Epidermal melanocyte (primary cell): ENCODE data around the gene CAB39.
A peak's percentile ranks its signal among the peaks of the same experiment; 100 is the strongest.

Experiments
- DNase-seq: peaks from one replicate; pipeline ENCODE4 v3.0.0; 2011; ENCODE audit warnings: low spot score; ENCODE audit not compliant: insufficient read length

The CAB39 gene

GRCh38 chr2:230749111-230749510 is 36.5 kb downstream of the CAB39 start:
- no peak for DNase-seq

DNA sequence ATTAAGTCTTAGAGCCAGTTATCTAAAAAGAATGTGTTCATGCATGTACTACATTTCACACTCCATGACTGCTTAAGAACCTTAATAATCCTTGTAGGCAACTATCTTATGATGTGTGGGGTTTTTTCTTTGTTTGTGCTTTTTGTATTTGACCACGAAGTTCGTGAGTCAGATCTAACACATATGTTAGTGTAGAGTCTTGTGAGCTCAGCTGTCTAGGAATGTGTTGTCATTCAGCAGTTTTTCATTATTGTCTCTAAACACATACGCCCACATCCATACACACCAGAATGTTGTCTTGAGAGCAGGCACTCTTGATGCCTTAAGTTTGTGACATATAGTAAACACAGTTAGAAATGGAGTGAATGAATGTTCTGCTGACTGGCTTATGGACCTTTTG is 38.4 kb downstream of the CAB39 start:
- no peak for DNase-seq

DNA sequence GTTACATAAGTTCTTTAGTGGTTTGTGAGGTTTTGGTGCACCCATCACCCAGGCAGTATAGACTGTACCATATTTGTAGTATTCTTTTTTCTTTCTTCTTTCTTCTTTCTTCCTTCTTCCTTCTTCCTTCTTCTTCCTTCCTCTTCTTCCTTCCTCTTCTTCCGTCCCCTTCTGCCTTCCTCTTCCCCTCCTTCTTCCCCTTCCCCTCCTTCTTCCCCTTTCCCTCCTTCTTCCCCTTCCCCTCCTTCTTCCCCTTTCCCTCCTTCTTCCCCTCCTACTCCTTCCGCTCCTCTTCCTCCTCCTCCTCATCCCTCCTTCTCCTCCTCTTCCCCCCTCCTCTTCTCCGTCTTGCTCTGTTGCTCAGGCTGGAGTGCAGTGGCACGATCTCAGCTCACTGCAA is 41.6 kb downstream of the CAB39 start:
- DNase-seq = no peak

- no peak for DNase-seq
Measured at GRCh38 chr2:230757476-230757875, 44.8 kb downstream of the CAB39 start.

DNA sequence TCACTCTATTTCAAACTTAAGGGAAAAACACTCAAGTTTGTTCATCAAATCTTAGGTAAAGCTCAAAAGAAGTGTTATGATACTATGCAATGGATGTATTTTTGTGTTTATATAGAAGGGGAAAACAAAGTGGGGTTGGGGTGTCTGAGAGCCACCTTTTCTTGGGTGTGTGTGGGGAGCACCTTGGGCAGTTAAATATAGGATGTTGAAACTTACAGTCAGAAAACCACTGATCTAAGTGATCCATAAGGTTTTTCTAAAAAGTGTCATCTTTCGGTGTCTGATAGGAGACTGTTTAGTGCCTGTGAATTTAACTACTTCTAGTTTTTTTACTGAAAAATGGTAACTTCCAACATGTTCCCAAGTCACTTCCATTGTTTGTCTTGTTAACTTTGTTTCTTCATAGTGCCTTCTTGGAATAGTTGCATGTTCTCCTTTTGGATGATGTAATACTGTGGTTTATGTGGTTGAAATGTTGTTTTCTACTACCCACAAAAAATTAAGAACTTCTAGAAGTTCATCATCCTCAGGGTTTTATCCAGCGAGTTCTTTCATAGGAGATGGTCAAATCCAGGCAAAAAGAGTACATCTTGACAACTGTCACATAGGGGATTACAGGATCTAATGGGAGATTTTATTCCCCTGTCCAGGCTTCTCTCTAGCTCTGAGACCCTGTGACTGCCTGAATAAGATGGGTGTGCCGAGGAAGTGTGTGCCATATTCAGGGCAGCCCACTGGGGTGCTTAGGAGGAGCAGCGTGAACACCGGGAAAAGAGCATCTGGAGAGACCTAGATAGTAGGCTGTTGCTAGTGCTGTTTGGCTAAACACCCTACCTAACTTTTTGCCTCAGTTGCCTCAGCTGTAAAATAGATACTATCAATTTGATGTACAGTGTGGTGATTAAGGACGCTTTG is 46.2 kb downstream of the CAB39 start:
- DNase-seq = peak; percentile 31

DNA sequence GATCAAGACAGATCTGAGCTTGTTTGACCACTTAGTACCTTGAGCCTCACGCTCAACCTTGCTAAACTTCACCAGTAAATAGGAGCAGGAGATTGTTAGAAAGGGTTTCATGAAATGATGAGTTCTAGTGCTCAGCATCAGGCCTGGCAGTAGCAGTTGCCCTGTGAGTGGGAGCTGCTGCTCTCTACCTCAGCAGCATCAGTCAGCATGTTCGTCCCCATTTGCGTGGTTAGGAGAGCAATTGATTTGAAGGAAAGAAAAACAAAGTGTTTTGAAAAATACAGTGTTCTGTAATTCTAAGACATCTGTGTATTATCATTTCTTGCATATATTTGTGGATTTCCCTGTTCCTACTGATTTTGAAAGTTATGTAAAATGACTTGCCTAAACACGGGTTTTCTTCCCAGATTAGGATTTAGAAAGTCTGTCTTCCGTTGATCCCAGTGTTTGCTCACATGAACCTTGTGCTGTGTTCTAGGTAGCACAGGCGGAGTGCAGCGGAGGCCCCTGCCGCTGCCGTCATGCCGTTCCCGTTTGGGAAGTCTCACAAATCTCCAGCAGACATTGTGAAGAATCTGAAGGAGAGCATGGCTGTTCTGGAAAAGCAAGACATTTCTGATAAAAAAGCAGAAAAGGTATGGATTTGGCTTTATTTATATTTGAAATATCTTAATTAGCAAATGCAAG is 47.0 kb downstream of the CAB39 start:
- DNase-seq = no peak

DNA sequence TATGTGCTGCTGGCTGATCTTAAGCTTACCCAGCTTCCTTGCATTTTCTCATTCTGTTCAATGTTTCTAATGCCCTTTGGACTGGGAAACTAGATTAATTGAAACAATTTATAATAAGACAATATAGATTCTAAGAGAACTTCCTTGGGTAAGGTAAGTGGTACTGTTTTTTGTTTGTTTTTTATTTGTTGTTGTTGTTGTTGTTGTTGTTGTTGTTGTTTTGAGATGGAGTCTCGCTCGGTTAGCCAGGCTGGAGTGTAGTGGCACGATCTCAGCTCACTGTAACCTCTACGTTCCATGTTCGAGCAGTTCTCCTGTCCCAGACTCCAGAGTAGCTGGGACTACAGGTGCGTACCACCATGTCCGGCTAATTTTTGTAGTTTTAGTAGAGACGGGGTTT is 49.1 kb downstream of the CAB39 start:
- no peak for DNase-seq

- DNase-seq = no peak
Measured at GRCh38 chr2:230762317-230762896, 49.8 kb downstream of the CAB39 start.

DNA sequence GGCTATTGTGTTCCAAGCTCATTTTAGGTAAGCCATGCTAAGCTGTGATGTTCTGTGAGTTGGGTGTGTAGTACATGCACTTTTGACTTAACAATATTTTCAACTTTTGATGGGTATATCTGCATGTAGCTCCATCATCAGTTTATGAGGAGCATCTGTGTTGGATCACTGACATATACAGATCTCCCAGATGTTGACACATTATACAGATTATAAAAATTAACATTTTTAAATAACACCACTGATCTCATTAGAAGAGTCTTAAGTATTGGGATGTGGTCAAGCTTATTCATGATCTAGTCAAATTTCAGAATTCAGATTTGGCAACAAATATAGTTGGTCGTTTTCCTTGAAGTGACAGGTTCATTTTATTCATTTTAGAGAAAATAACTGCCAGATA is 51.7 kb downstream of the CAB39 start:
- no peak for DNase-seq

DNA sequence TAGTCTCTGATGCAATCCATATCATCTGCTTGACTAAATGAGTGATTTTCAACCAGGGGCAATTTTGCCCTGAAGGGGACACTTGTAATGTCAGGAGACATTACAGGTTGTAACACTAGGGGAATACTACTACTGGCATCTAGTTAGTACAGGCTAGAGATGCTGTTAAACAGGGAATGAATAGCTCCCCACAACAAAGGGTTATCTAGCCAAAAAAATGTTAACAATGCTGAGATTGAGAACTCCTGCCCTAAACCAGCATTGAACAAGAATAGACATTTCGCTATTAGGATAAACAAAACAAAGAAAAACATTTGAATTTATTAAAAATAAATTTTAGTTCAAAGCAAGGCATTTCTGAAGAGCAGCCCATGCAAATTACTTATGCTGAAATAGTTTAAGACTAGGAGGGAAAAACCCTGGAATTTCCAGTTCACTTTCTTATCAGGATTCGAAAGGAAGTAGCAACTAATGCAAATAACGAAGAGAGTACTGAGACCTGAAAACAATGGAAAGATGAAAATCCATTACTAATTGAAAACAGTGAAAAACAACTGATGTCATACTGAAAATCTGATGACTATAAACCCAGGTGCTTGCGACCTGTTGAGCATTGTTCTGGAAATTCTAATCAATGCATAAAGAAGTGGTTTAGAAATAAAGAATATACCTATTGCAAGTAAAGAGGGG is 53.1 kb downstream of the CAB39 start:
- no peak for DNase-seq

GRCh38 chr2:230767862-230768388 is 55.3 kb downstream of the CAB39 start:
- no peak for DNase-seq

- no peak for DNase-seq
Measured at GRCh38 chr2:230770804-230771203, 58.2 kb downstream of the CAB39 start.

DNA sequence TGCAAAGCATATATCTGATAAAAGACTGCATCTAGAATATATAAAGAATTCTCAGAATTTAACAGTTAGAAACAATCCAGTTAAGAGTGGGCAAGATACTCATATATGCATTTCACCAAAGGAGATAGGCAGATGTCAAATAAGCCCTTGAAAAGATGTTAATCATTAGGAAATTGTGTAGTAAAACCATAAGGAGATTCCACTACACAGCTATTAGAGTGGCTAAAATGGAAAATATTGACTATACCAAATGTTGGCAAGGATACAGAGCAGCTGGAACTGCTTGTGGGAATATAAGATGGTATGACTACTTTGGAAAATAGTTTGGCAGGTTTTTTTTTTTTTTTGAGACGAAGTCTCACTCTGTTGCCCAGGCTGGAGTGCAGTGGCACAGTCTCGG is 59.5 kb downstream of the CAB39 start:
- no peak for DNase-seq

GRCh38 chr2:230773039-230773773 is 60.6 kb downstream of the CAB39 start:
- no peak for DNase-seq

DNA sequence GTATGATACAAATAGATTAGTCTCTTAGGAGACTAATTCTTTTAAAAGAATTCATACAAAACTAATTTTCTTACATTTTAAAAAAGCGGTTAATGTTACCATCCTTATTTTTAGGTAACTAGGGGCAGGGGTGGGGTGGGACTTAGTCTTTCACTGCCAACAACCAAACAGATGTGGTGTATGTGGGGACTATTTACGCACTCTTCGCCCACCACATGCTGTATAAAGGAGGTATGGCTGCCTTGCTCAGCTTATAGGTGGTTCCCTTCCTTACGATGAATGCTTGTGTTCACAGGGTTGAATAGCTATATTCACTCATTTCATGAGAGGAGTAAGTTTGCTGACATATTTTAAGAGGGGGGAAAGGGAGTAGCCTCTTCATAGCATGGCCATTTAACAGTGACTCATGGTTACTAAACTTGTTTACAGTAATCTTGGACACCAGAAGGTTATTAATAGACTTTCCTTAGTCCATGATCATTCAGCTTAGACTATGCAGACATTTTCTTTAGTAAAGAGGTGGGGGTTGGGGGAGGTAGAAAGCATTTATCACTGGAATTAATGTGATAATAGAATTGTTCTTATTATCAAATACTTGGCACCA is 61.8 kb downstream of the CAB39 start:
- no peak for DNase-seq

- DNase-seq = no peak
Measured at GRCh38 chr2:230775737-230776136, 63.1 kb downstream of the CAB39 start.

GRCh38 chr2:230777721-230778120 is 65.1 kb downstream of the CAB39 start:
- no peak for DNase-seq

DNA sequence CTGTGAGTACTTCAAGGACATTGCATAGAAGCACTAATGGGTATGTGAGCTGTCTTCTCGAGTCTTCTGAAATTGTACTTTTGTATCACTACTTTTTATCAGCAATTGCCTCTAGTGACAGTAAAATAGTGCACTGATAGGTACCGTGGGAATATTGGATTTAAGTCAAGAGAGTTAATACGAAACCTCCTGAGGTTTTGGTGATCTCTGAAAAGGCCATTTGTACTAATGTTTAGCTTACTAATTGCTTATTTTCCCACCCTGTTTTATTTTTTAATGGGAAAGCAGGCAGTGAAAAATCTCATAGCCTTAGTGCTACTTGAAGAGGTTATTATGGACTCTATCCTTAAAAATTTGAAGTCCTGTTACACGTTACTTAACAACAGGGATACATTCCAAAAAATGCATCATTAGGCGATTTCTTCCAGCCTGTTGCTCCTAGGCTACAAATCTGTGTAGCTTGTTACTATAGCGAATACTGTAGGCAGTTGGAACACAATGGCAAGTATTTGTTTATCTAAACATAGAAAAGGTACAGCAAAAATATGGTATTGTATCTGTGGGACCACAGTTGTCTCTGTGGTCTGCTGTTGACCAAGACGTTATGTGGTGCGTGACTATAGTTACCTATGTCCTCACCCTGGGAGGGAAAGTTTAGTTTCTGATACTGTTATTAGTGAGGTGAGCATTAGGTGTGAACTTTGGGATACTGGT is 65.9 kb downstream of the CAB39 start:
- DNase-seq = no peak

DNA sequence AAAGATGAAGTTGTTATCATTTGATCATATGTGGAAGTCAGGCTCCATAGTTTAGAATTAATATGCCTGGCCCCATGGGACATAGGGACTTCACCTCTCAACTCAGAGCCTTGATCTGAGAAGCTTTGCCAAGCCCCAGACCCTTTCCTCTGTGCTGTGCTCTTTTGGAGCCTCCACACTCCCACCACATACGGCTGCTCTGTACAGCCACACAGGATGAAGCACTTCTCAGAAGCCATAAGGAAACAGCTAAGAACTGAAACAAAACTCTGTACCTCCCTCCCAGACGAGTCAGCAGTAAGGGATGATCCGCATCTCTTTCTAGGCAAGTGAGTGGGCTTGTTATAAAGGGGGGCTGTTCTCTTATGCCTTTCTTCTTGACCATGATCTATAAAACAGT is 66.5 kb downstream of the CAB39 start:
- DNase-seq = no peak

DNA sequence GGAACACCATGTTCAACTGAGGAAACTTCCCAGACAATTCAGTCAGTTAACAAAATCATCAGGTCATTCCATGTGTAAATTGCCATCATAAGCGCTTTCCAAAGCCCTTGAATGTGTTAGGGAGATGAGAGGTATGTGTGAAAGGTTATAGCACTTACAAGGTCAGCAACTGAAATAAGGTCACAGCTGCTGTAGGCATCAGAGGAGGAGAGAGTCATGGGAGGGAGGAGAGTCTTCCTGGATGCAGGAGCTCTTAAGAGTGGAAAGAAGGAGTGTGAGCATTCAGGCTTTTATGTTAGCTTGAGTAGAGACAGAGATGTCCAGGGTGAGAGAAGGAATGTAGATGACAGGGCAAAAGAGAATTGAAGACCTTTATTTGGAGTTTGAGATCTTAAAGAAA is 67.0 kb downstream of the CAB39 start:
- no peak for DNase-seq
